Body of pancreas (tissue), 4 donors: Measurements from ENCODE around the gene MAPK8IP1.

Experiments
- POLR2A ChIP-seq, 3 donors: fragments of 450-650 bp; IDR thresholded peaks; one replicate each; pipeline ENCODE4 v1.6.1; 2016; ENCODE audit warnings: antibody characterized with exemption in 3 of 3, mild to moderate bottlenecking in 2 of 3
- TF ChIP-seq, protein P1 (sequence below), 7 experiments: fragments of 450-650 bp in 4 of 7; fragments of 200-600 bp in 3 of 7; sonication (generic) in 3 of 7; IDR thresholded peaks; one replicate each; pipeline ENCODE4 v1.5.1; 2016 to 2019; ENCODE audit warnings: antibody characterized with exemption in 7 of 7

DNA sequence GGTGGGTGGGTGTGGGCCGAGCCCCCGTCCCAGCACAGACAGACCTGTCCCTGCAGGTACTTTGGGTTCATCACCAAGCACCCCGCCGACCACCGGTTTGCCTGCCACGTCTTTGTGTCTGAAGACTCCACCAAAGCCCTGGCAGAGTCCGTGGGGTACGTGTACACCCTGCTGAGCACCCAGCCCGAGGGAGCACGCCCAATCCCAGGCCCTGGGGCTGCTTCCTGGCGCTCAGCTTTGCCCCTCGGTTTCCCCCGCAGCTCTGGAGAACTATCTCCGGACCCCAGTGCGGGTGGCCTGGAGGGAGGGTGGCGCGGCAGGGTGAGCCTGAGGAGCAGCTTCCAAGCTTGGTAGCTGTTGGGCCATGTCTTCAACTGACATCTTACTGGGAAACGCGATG lies 19.6 kb downstream of the MAPK8IP1 start:
- TF ChIP-seq POLR2A (IDR thresholded peaks at IDR 0.05) = no peak
- TF ChIP-seq, protein P1, sequence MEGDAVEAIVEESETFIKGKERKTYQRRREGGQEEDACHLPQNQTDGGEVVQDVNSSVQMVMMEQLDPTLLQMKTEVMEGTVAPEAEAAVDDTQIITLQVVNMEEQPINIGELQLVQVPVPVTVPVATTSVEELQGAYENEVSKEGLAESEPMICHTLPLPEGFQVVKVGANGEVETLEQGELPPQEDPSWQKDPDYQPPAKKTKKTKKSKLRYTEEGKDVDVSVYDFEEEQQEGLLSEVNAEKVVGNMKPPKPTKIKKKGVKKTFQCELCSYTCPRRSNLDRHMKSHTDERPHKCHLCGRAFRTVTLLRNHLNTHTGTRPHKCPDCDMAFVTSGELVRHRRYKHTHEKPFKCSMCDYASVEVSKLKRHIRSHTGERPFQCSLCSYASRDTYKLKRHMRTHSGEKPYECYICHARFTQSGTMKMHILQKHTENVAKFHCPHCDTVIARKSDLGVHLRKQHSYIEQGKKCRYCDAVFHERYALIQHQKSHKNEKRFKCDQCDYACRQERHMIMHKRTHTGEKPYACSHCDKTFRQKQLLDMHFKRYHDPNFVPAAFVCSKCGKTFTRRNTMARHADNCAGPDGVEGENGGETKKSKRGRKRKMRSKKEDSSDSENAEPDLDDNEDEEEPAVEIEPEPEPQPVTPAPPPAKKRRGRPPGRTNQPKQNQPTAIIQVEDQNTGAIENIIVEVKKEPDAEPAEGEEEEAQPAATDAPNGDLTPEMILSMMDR (IDR thresholded peaks at IDR 0.05) = no peak
